Fibroblast of peridontal ligament (primary cell): ENCODE data around the gene BARHL1.

Experiments
- DNase-seq: peaks from one replicate; pipeline ENCODE4 v3.0.0-alpha.2; 2010; ENCODE audit errors: extremely low read depth

Gene BARHL1

GRCh38 chr9:132582276-132582785 is at the start of gene BARHL1:
TSS of gene BARHL1 (plus strand) at chr9:132582606. CDS start at chr9:132582798, 192 bp downstream.
- no peak for DNase-seq

GRCh38 chr9:132534832-132535231 is 47.6 kb upstream of the BARHL1 start:
- DNase-seq: no peak

- no peak for DNase-seq
Measured at GRCh38 chr9:132536124-132536523, 46.3 kb upstream of the BARHL1 start.

GRCh38 chr9:132537352-132537751 is 45.1 kb upstream of the BARHL1 start:
- DNase-seq: no peak

GRCh38 chr9:132538071-132538470 is 44.3 kb upstream of the BARHL1 start:
- DNase-seq: no peak

GRCh38 chr9:132539096-132539495 is 43.3 kb upstream of the BARHL1 start:
- no peak for DNase-seq

- DNase-seq: no peak
Measured at GRCh38 chr9:132541051-132541450, 41.4 kb upstream of the BARHL1 start.

- DNase-seq: no peak
Measured at GRCh38 chr9:132541870-132542830, 40.3 kb upstream of the BARHL1 start.

GRCh38 chr9:132543251-132543650 is 39.2 kb upstream of the BARHL1 start:
- DNase-seq: no peak

- DNase-seq: no peak
Measured at GRCh38 chr9:132543960-132544359, 38.4 kb upstream of the BARHL1 start.

- no peak for DNase-seq
Measured at GRCh38 chr9:132545578-132545977, 36.8 kb upstream of the BARHL1 start.

GRCh38 chr9:132546148-132547051 is 36.0 kb upstream of the BARHL1 start:
- DNase-seq: peak; percentile 1

- DNase-seq: no peak
Measured at GRCh38 chr9:132547052-132547431, 35.4 kb upstream of the BARHL1 start.

- no peak for DNase-seq
Measured at GRCh38 chr9:132547436-132547835, 35.0 kb upstream of the BARHL1 start.

- DNase-seq: no peak
Measured at GRCh38 chr9:132547976-132548730, 34.3 kb upstream of the BARHL1 start.

- DNase-seq: no peak
Measured at GRCh38 chr9:132548751-132549640, 33.4 kb upstream of the BARHL1 start.

GRCh38 chr9:132551556-132551955 is 30.9 kb upstream of the BARHL1 start:
- no peak for DNase-seq

GRCh38 chr9:132552041-132552440 is 30.4 kb upstream of the BARHL1 start:
- DNase-seq: no peak

- no peak for DNase-seq
Measured at GRCh38 chr9:132554755-132555154, 27.7 kb upstream of the BARHL1 start.

GRCh38 chr9:132555528-132555927 is 26.9 kb upstream of the BARHL1 start:
- no peak for DNase-seq
